ENCODE results near the gene PRCD. TPM values are rescaled to one million over a fixed set of nuclear protein-coding genes. Genes with fewer than 3 reads are reported as not detected.
A peak's percentile ranks its signal among the peaks of the same experiment; 100 is the strongest.
"Not testable (repeated sequence)": the region's sequence is repeated elsewhere in the genome, so short reads cannot be mapped to it uniquely, and the experiment has no call there.

PRCD gene
- total RNA-seq, 1 experiment from 2014 or later: 2.5 TPM

- H3K4me2 ChIP-seq (ENCODE audit: low read length): no peak overlapping the region
These were observed 8.3 kb upstream of the PRCD start for GRCh38 chr17:76531486-76532038.

GRCh38 chr17:76532072-76532651 lies 7.7 kb upstream of the PRCD start:
- Histone ChIP-seq H3K4me2 (ENCODE audit: low read length) (no peak overlapping the region), H3K9ac (ENCODE audit: low read length) (no peak overlapping the region), H3K27ac (ENCODE audit: low read length) (no peak overlapping the region), H3K4me3 (ENCODE audit: low read length) (no peak overlapping the region), H3K36me3 (ENCODE audit: low read depth, low read length) (no peaks in the 10 kb centered on the region), H3K27me3 (ENCODE audit: low read length) (no peaks in the 10 kb centered on the region), H3K9me3 (ENCODE audit: low read length) (no peaks in the 10 kb centered on the region), H3F3A (ENCODE audit: low read length, unreplicated experiment) (no peaks in the 10 kb centered on the region), H2AFZ (ENCODE audit: low read length) (no peak overlapping the region), H4K20me1 (ENCODE audit: low read length) (no peaks in the 10 kb centered on the region), H3K79me2 (ENCODE audit: low read length) (no peaks in the 10 kb centered on the region), H3K4me1 (ENCODE audit: insufficient read depth, low read length) (peaks cover 37% of the 10 kb centered on the region), H3K9me2 (replicated peaks; ENCODE audit: low read length) (no peaks in the 10 kb centered on the region)
- ATAC-seq: no peak
- BruUV-seq (replicated peaks): no TSS peak
- no peak for TF ChIP-seq EZH2 (IDR thresholded peaks at IDR 0.05; ENCODE audit: low read length, unreplicated experiment)
- TF ChIP-seq EZH2phosphoT487 (IDR thresholded peaks at IDR 0.05; ENCODE audit: borderline replicate concordance, low read length): no peak
- TF ChIP-seq CTCF (conservative IDR thresholded peaks at IDR 0.05; ENCODE audit: low read depth, low read length): no peak
- ChIA-PET POLR2A (ENCODE audit: unreplicated experiment) (interaction anchor here (0.6 kb wide), 1 partner anchor 53 kb away, joined by 7 read pairs; no protein-coding TSS in a partner anchor), CTCF (no interaction called here)
- intact Hi-C loops (cut with micrococcal nuclease): no loop called here
- peak; percentile 63 for DNase-seq

More at GRCh38 chr17:76531486-76532038, 8.3 kb upstream of the PRCD start:
- TF ChIP-seq EZH2phosphoT487 (IDR thresholded peaks at IDR 0.05; ENCODE audit: borderline replicate concordance, low read length): no peak
- no peak for TF ChIP-seq EZH2 (IDR thresholded peaks at IDR 0.05; ENCODE audit: low read length, unreplicated experiment)
- no peak for TF ChIP-seq CTCF (conservative IDR thresholded peaks at IDR 0.05; ENCODE audit: low read depth, low read length)
- ChIA-PET CTCF (no interaction called here), POLR2A (ENCODE audit: unreplicated experiment) (interaction anchor here (0.6 kb wide), 1 partner anchor 53 kb away, joined by 7 read pairs; no protein-coding TSS in a partner anchor)
- H3K79me2 ChIP-seq (ENCODE audit: low read length): no peaks in the 10 kb centered on the region
- ATAC-seq (no peak), DNase-seq (no peak)
- H3K27me3 ChIP-seq (ENCODE audit: low read length): no peaks in the 10 kb centered on the region
- BruUV-seq (replicated peaks): no TSS peak
- H2AFZ ChIP-seq (ENCODE audit: low read length): no peak overlapping the region
- H3K4me1 ChIP-seq (ENCODE audit: insufficient read depth, low read length): peaks cover 37% of the 10 kb centered on the region
- H3K9ac ChIP-seq (ENCODE audit: low read length): no peak overlapping the region
- H3K36me3 ChIP-seq (ENCODE audit: low read depth, low read length): no peaks in the 10 kb centered on the region
- H3K9me3 ChIP-seq (ENCODE audit: low read length): no peaks in the 10 kb centered on the region
- no peak overlapping the region for H3K27ac ChIP-seq (ENCODE audit: low read length)
- no peaks in the 10 kb centered on the region for H3K9me2 ChIP-seq (replicated peaks; ENCODE audit: low read length)
- no peaks in the 10 kb centered on the region for H3F3A ChIP-seq (ENCODE audit: low read length, unreplicated experiment)
- H4K20me1 ChIP-seq (ENCODE audit: low read length): no peaks in the 10 kb centered on the region
- intact Hi-C loops (cut with micrococcal nuclease): no loop called here
- H3K4me3 ChIP-seq (ENCODE audit: low read length): no peak overlapping the region

DNA sequence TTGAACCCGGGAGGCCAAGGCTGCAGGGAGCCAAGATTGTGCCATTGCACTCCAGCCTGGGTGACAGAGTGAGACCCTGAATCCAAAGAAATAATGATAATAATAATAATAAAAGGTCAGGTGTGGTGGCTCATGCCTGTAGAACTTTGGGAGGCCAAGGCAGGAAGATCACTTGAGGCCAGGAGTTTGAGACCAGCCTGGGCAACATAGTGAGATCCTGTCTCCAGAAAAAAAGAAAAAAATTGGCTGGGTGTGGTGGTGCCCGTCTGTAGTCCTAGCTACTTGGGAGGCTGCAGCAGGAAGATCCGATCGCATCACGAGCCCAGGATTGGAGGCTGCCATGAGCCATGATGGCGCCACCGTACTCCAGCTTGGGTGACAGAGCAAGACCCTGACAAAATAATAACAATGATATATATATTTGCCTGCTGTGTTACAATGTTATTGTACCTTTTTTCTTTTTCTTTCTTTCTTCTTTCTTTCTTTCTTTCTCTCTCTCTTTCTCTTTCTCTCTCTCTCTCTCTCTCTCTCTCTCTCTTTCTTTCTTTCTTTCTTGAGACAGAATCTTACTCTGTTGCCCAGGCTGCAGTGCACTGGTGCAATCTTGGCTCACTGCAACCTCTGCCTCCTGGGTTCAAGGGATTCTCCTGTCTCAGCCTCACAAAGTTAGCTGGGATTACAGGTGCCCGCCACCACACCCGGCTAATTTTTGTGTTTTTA lies 6.0 kb upstream of the PRCD start:
- H3K79me2 ChIP-seq (ENCODE audit: low read length); CTCF ChIA-PET; H3K4me3 ChIP-seq (ENCODE audit: low read length); H4K20me1 ChIP-seq (ENCODE audit: low read length); H3K27me3 ChIP-seq (ENCODE audit: low read length); H3K9ac ChIP-seq (ENCODE audit: low read length); H3K27ac ChIP-seq (ENCODE audit: low read length); intact Hi-C loops (cut with micrococcal nuclease); H3K9me3 ChIP-seq (ENCODE audit: low read length); H3F3A ChIP-seq (ENCODE audit: low read length, unreplicated experiment); POLR2A ChIA-PET (ENCODE audit: unreplicated experiment); H3K4me2 ChIP-seq (ENCODE audit: low read length); BruUV-seq (replicated peaks); ATAC-seq; H3K36me3 ChIP-seq (ENCODE audit: low read depth, low read length); H2AFZ ChIP-seq (ENCODE audit: low read length); DNase-seq; H3K9me2 ChIP-seq (replicated peaks; ENCODE audit: low read length): not testable (repeated sequence)
- H3K4me1 ChIP-seq (ENCODE audit: insufficient read depth, low read length): peaks cover 23% of the 10 kb centered on the region

Data from PC-3 (cell line).